Nephron progenitor cell (in vitro differentiated cells): Measurements from ENCODE around the gene CIAO2A.
A peak's percentile ranks its signal among the peaks of the same experiment; 100 is the strongest.

Experiments
- DNase-seq: peaks from one replicate; pipeline ENCODE4 v3.0.0; 2021
- H3K27ac Mint-ChIP-seq: 2 replicates; pipeline ENCODE4 v1.8.0; 2021; ENCODE audit warnings: mild to moderate bottlenecking, moderate library complexity, mixed read lengths
- H3K27me3 Mint-ChIP-seq: 2 replicates; pipeline ENCODE4 v1.8.0; 2021; ENCODE audit warnings: mild to moderate bottlenecking, low read depth, mixed read lengths; ENCODE audit not compliant: poor library complexity
- H3K36me3 Mint-ChIP-seq: 2 replicates; pipeline ENCODE4 v1.8.0; 2021; ENCODE audit warnings: low read depth, mixed read lengths
- H3K4me1 Mint-ChIP-seq: 2 replicates; pipeline ENCODE4 v1.8.0; 2021; ENCODE audit warnings: mixed read lengths
- H3K4me3 Mint-ChIP-seq: 2 replicates; pipeline ENCODE4 v1.8.0; 2021; ENCODE audit warnings: mild to moderate bottlenecking, moderate library complexity, mixed read lengths
- H3K9me3 Mint-ChIP-seq: 2 replicates; pipeline ENCODE4 v1.8.0; 2021; ENCODE audit warnings: mild to moderate bottlenecking, moderate library complexity, mixed read lengths
- TF ChIP-seq, protein P1 (sequence below): fragments of 200-600 bp; sonication (generic); IDR thresholded peaks from 2 replicates; pipeline ENCODE4 v1.5.0; 2021; ENCODE audit warnings: antibody characterized with exemption

Gene CIAO2A

GRCh38 chr15:64048781-64049460 is 44.7 kb downstream of the CIAO2A start:
- Mint-ChIP-seq H3K9me3 (no peaks in the 10 kb centered on the region), H3K36me3 (no peaks in the 10 kb centered on the region), H3K4me1 (peaks cover 42% of the 10 kb centered on the region), H3K27me3 (peaks cover 50% of the 10 kb centered on the region), H3K4me3 (no peak overlapping the region), H3K27ac (no peak overlapping the region)
- DNase-seq: no peak
- TF ChIP-seq, protein P1, sequence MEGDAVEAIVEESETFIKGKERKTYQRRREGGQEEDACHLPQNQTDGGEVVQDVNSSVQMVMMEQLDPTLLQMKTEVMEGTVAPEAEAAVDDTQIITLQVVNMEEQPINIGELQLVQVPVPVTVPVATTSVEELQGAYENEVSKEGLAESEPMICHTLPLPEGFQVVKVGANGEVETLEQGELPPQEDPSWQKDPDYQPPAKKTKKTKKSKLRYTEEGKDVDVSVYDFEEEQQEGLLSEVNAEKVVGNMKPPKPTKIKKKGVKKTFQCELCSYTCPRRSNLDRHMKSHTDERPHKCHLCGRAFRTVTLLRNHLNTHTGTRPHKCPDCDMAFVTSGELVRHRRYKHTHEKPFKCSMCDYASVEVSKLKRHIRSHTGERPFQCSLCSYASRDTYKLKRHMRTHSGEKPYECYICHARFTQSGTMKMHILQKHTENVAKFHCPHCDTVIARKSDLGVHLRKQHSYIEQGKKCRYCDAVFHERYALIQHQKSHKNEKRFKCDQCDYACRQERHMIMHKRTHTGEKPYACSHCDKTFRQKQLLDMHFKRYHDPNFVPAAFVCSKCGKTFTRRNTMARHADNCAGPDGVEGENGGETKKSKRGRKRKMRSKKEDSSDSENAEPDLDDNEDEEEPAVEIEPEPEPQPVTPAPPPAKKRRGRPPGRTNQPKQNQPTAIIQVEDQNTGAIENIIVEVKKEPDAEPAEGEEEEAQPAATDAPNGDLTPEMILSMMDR: no peak

DNA sequence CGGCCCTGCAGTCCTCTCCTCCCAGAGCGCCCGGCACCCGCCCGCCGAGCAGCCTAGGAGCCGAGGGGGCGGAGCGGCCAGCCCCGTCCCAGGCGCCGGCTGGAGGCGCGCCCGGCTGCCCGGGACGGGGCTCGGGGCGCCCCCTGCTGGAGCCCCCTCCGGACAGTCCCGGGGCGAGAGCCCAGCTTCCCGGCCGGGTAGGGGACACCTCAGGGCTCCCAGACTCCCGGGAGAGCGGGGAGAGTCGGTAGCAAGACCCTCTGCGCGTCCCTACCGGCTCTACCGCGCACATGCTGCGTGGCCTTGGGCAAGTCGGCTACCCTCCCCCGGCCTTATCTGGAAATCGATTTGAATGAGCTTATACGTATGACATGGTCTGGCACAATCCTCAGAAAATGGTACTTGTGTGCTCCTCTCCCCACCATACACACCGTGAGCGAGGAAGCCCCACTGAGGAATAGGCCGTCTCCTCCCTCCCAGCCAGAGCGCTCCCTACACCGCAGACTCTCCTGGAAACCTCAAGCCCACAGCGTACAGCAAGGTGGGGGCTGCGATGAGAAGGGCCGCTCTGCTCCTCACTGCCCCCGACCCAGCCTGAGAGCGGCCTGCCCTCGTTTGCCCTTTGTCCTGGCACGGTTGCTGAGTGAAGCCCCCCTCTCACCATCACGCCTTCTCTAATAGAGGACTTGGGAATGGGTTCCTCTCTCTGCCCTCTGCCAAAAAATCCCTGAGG is 47.1 kb downstream of the CIAO2A start, which contains the start of gene DAPK2:
DAPK2 (minus strand) TSS at position 65 of the 733 bp plus-strand sequence. CDS start 6,224 bp downstream, outside the sequence.
- TF ChIP-seq, protein P1: peak; percentile 64
- DNase-seq: peak; percentile 84
- Mint-ChIP-seq H3K4me3 (peak within 1 kb of the TSS; percentile 81), H3K27me3 (peaks cover 61% of the 10 kb centered on the region), H3K4me1 (peaks cover 26% of the 10 kb centered on the region), H3K36me3 (no peaks in the 10 kb centered on the region), H3K9me3 (no peaks in the 10 kb centered on the region), H3K27ac (no peak within 1 kb of the TSS)

- H3K4me1 Mint-ChIP-seq: peaks cover 19% of the 10 kb centered on the region
- H3K4me3 Mint-ChIP-seq: peak overlapping the region; percentile 72
- no peaks in the 10 kb centered on the region for H3K36me3 Mint-ChIP-seq
- no peak for DNase-seq
- TF ChIP-seq, protein P1: no peak
- peaks cover 61% of the 10 kb centered on the region for H3K27me3 Mint-ChIP-seq
- H3K27ac Mint-ChIP-seq: no peak overlapping the region
- H3K9me3 Mint-ChIP-seq: no peaks in the 10 kb centered on the region
These were observed 47.7 kb downstream of the CIAO2A start for GRCh38 chr15:64045774-64046420.

DNA sequence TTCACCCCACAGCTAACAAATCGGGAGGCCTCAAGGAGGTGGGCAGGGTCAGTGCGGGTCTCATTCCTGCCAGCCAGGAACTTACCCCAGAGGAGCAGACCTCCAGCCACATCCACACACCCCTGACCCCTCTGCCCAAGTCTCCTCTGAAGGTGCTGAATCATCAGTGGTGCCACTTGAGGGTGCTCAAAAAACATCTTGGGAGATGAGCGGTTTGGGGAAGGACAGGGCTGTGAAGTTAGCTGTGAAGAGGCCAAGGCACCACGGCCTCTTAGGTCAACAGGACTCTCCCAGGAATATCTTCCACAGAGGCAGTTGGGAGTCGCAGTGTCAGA is 48.6 kb downstream of the CIAO2A start:
- Mint-ChIP-seq H3K27ac (no peak overlapping the region), H3K27me3 (peaks cover 57% of the 10 kb centered on the region), H3K4me3 (peak overlapping the region; percentile 72), H3K36me3 (no peaks in the 10 kb centered on the region), H3K4me1 (peaks cover 12% of the 10 kb centered on the region), H3K9me3 (no peaks in the 10 kb centered on the region)
- TF ChIP-seq, protein P1: no peak
- DNase-seq: no peak

- H3K4me3 Mint-ChIP-seq: peak overlapping the region; percentile 72
- peaks cover 60% of the 10 kb centered on the region for H3K27me3 Mint-ChIP-seq
- TF ChIP-seq, protein P1: no peak
- no peaks in the 10 kb centered on the region for H3K9me3 Mint-ChIP-seq
- H3K4me1 Mint-ChIP-seq: peaks cover 12% of the 10 kb centered on the region
- DNase-seq: no peak
- H3K27ac Mint-ChIP-seq: no peak overlapping the region
- no peaks in the 10 kb centered on the region for H3K36me3 Mint-ChIP-seq
These were observed 49.1 kb downstream of the CIAO2A start for GRCh38 chr15:64044300-64045100.
